GM23338 (cell line): ENCODE results near the gene ASPHD1. TPM values are rescaled to one million over a fixed set of nuclear protein-coding genes. Genes with fewer than 3 reads are reported as not detected.

Experiments
- ATAC-seq: fragments of 200-7000 bp; cut with Tn5 transposase; 3 replicates; pipeline ENCODE4 v1.9.1; 2020
- DNase-seq: peaks from one replicate; pipeline ENCODE4 v3.0.0-alpha.2; 2015; ENCODE audit warnings: low spot score
- H2AFZ ChIP-seq: fragments of 200-600 bp; sonication (generic); 2 replicates; pipeline ENCODE4 v1.8.0; 2016; ENCODE audit warnings: antibody characterized with exemption, mild to moderate bottlenecking, moderate library complexity
- H3F3A ChIP-seq: fragments of 200-600 bp; sonication (generic); replicated peaks from 2 replicates; pipeline ENCODE4 v1.8.0; 2017; ENCODE audit warnings: antibody characterized with exemption, mixed run types, low read depth
- H3K27ac ChIP-seq: fragments of 200-600 bp; sonication (generic); 2 replicates; pipeline ENCODE4 v1.6.1; 2016; ENCODE audit warnings: low read depth
- H3K27me3 ChIP-seq: fragments of 200-600 bp; sonication (generic); 2 replicates; pipeline ENCODE4 v1.8.0; 2016; ENCODE audit warnings: mild to moderate bottlenecking, mixed run types, moderate library complexity; ENCODE audit not compliant: insufficient read depth
- H3K36me3 ChIP-seq: fragments of 200-600 bp; sonication (generic); 2 replicates; pipeline ENCODE4 v1.8.0; 2016; ENCODE audit warnings: mild to moderate bottlenecking; ENCODE audit not compliant: insufficient read depth
- H3K4me1 ChIP-seq: fragments of 200-600 bp; sonication (generic); 2 replicates; pipeline ENCODE4 v1.8.0; 2016; ENCODE audit warnings: mild to moderate bottlenecking, moderate library complexity; ENCODE audit not compliant: insufficient read depth
- H3K4me2 ChIP-seq: fragments of 200-600 bp; sonication (generic); 2 replicates; pipeline ENCODE4 v1.7.1; 2017; ENCODE audit warnings: mixed run types
- H3K4me3 ChIP-seq: fragments of 200-600 bp; sonication (generic); 2 replicates; pipeline ENCODE4 v1.6.1; 2016; ENCODE audit warnings: mixed run types
- H3K79me2 ChIP-seq: fragments of 200-600 bp; sonication (generic); replicated peaks from 2 replicates; pipeline ENCODE4 v1.8.0; 2017; ENCODE audit warnings: mild to moderate bottlenecking; ENCODE audit not compliant: insufficient read depth
- H3K9me2 ChIP-seq: fragments of 200-600 bp; sonication (generic); 2 replicates; pipeline ENCODE4 v1.8.0; 2017; ENCODE audit not compliant: insufficient read depth
- H4K20me1 ChIP-seq: fragments of 200-600 bp; sonication (generic); replicated peaks from 2 replicates; pipeline ENCODE4 v1.8.0; 2017; ENCODE audit warnings: mild to moderate bottlenecking; ENCODE audit not compliant: insufficient read depth
- H3K27ac Mint-ChIP-seq: 2 replicates; pipeline ENCODE4 v1.8.0; 2020; ENCODE audit warnings: inconsistent platforms, mild to moderate bottlenecking, moderate library complexity, mixed read lengths
- H3K27me3 Mint-ChIP-seq: 3 replicates; pipeline ENCODE4 v1.8.0; 2022; ENCODE audit warnings: low read depth, mild to moderate bottlenecking, moderate library complexity, mixed read lengths, inconsistent platforms; ENCODE audit not compliant: insufficient read depth, poor library complexity
- H3K36me3 Mint-ChIP-seq: 3 replicates; pipeline ENCODE4 v1.8.0; 2021; ENCODE audit warnings: low read depth, mild to moderate bottlenecking, inconsistent platforms, moderate library complexity, mixed read lengths
- H3K4me1 Mint-ChIP-seq: 3 replicates; pipeline ENCODE4 v1.8.0; 2020; ENCODE audit warnings: mild to moderate bottlenecking, inconsistent platforms, mixed read lengths
- H3K4me3 Mint-ChIP-seq: 3 replicates; pipeline ENCODE4 v1.8.0; 2021; ENCODE audit warnings: moderate library complexity, mild to moderate bottlenecking, inconsistent platforms, mixed read lengths
- H3K9me3 Mint-ChIP-seq: 3 replicates; pipeline ENCODE4 v1.8.0; 2020; ENCODE audit warnings: moderate library complexity, mild to moderate bottlenecking, inconsistent platforms, mixed read lengths
- CREB1 ChIP-seq: fragments of 250-450 bp; sonication (Bioruptor Pico); IDR thresholded peaks from 2 replicates; pipeline ENCODE4 v1.5.0; 2020; ENCODE audit warnings: low read depth, mild to moderate bottlenecking, moderate library complexity
- EZH2 ChIP-seq: fragments of 200-600 bp; sonication (generic); IDR thresholded peaks from one replicate; pipeline ENCODE4 v1.8.0; 2017; ENCODE audit warnings: antibody characterized with exemption, mild to moderate bottlenecking, low read depth; ENCODE audit not compliant: unreplicated experiment
- EZH2phosphoT487 ChIP-seq: fragments of 200-600 bp; sonication (generic); IDR thresholded peaks from one replicate; pipeline ENCODE4 v1.8.1; 2018; ENCODE audit warnings: antibody characterized with exemption; ENCODE audit not compliant: unreplicated experiment
- JUNB ChIP-seq: IDR thresholded peaks from one replicate; pipeline ENCODE4 v1.6.1; 2016; ENCODE audit warnings: antibody characterized with exemption; ENCODE audit not compliant: unreplicated experiment
- NANOG ChIP-seq: IDR thresholded peaks from 2 replicates; pipeline ENCODE4 v1.6.1; 2016; ENCODE audit warnings: antibody characterized with exemption, borderline replicate concordance
- POLR2AphosphoS5 ChIP-seq: IDR thresholded peaks from 2 replicates; pipeline ENCODE4 v1.6.1; 2016; ENCODE audit warnings: antibody characterized with exemption, low read depth
- STAT1 ChIP-seq: IDR thresholded peaks from one replicate; pipeline ENCODE4 v1.6.1; 2016; ENCODE audit warnings: antibody characterized with exemption; ENCODE audit not compliant: unreplicated experiment
- ZNF114 ChIP-seq: fragments of 250-450 bp; sonication (Bioruptor Pico); IDR thresholded peaks from 2 replicates; pipeline ENCODE4 v1.5.0; 2020; ENCODE audit warnings: mild to moderate bottlenecking, moderate library complexity
- ZNF331 ChIP-seq: fragments of 250-450 bp; sonication (Bioruptor Pico); IDR thresholded peaks from 2 replicates; pipeline ENCODE4 v1.5.0; 2020; ENCODE audit warnings: low read depth, mild to moderate bottlenecking, moderate library complexity
- polyA plus RNA-seq: library from polyadenylated mRNA; unstranded; fragments of >200 nt; fragmentation: Nextera tagmentation; extraction: Ambion mirVana; gene quantifications from 2 replicates; pipeline ENCODE4 v1.2.1, GENCODE V29; 2016
- total RNA-seq: library from RNA; depleted of rRNA; stranded (reverse); fragments of >200 nt; shearing (Covaris generic); gene quantifications from 2 replicates; pipeline ENCODE4 v1.2.3, GENCODE V29; 2014
- TF ChIP-seq, protein P1 (sequence below): IDR thresholded peaks from one replicate; pipeline ENCODE4 v1.6.1; 2018; ENCODE audit warnings: antibody characterized with exemption; ENCODE audit not compliant: unreplicated experiment
- TF ChIP-seq, protein P2 (sequence below): IDR thresholded peaks from 2 replicates; pipeline ENCODE4 v1.6.1; 2016; ENCODE audit warnings: antibody characterized with exemption
- TF ChIP-seq, protein P3 (sequence below): fragments of 250-450 bp; sonication (Bioruptor Pico); IDR thresholded peaks from 2 replicates; pipeline ENCODE4 v1.5.0; 2020; ENCODE audit warnings: mild to moderate bottlenecking, moderate library complexity
- TF ChIP-seq, protein P4 (sequence below), 2 experiments: fragments of 200-600 bp in 1 of 2; sonication (generic) in 1 of 2; conservative IDR thresholded peaks; 2 replicates each; pipeline versions ENCODE4 v1.5.1 to v1.6.1; 2016 to 2017; ENCODE audit warnings: antibody characterized with exemption in 2 of 2, low read depth in 2 of 2, mild to moderate bottlenecking in 2 of 2, moderate library complexity in 1 of 2

ASPHD1 gene
- total and polyA plus RNA-seq, 2 experiments from 2014 or later, result 15.5 to 20.6 TPM

DNA sequence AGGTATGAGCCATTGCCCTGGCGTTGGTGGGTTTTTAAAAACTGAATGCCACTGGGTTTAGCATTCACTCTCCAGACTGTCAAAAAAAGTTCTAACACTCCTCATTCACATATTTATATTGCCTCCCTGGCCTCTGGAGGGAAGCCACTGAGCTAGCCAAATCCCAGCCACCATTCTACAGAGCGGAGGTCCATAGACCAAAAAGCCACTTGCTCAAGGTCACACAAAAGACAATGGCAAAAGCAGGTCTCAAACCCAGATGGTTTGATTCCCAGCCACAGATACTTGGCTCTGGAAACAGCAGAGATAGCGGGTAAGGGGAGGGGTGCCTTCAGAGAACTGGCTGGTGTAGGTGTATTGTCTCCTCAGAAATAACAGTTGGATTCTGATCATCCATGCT, 19.2 kb upstream of the ASPHD1 start:
- H3K4me1 Mint-ChIP-seq, result peaks cover 9% of the 10 kb centered on the region
- H3K27me3 Mint-ChIP-seq, result peaks cover 12% of the 10 kb centered on the region
- no peaks in the 10 kb centered on the region; the same call in 1 of the 2 replicates for H3K36me3 ChIP-seq

More for the DNA sequence above, 19.2 kb upstream of the ASPHD1 start:
- H3K4me1 ChIP-seq, result peaks cover 1% of the 10 kb centered on the region
- Mint-ChIP-seq H3K36me3 (peaks cover 26% of the 10 kb centered on the region), H3K9me3 (no peaks in the 10 kb centered on the region), H3K4me3 (no peak overlapping the region), H3K27ac (no peak overlapping the region)
- no peak for TF ChIP-seq NANOG
- TF ChIP-seq, protein P1, sequence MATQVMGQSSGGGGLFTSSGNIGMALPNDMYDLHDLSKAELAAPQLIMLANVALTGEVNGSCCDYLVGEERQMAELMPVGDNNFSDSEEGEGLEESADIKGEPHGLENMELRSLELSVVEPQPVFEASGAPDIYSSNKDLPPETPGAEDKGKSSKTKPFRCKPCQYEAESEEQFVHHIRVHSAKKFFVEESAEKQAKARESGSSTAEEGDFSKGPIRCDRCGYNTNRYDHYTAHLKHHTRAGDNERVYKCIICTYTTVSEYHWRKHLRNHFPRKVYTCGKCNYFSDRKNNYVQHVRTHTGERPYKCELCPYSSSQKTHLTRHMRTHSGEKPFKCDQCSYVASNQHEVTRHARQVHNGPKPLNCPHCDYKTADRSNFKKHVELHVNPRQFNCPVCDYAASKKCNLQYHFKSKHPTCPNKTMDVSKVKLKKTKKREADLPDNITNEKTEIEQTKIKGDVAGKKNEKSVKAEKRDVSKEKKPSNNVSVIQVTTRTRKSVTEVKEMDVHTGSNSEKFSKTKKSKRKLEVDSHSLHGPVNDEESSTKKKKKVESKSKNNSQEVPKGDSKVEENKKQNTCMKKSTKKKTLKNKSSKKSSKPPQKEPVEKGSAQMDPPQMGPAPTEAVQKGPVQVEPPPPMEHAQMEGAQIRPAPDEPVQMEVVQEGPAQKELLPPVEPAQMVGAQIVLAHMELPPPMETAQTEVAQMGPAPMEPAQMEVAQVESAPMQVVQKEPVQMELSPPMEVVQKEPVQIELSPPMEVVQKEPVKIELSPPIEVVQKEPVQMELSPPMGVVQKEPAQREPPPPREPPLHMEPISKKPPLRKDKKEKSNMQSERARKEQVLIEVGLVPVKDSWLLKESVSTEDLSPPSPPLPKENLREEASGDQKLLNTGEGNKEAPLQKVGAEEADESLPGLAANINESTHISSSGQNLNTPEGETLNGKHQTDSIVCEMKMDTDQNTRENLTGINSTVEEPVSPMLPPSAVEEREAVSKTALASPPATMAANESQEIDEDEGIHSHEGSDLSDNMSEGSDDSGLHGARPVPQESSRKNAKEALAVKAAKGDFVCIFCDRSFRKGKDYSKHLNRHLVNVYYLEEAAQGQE, result no peak
- TF ChIP-seq, protein P2, sequence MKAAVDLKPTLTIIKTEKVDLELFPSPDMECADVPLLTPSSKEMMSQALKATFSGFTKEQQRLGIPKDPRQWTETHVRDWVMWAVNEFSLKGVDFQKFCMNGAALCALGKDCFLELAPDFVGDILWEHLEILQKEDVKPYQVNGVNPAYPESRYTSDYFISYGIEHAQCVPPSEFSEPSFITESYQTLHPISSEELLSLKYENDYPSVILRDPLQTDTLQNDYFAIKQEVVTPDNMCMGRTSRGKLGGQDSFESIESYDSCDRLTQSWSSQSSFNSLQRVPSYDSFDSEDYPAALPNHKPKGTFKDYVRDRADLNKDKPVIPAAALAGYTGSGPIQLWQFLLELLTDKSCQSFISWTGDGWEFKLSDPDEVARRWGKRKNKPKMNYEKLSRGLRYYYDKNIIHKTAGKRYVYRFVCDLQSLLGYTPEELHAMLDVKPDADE, result no peak
- TF ChIP-seq EZH2phosphoT487, result no peak
- TF ChIP-seq, protein P3, sequence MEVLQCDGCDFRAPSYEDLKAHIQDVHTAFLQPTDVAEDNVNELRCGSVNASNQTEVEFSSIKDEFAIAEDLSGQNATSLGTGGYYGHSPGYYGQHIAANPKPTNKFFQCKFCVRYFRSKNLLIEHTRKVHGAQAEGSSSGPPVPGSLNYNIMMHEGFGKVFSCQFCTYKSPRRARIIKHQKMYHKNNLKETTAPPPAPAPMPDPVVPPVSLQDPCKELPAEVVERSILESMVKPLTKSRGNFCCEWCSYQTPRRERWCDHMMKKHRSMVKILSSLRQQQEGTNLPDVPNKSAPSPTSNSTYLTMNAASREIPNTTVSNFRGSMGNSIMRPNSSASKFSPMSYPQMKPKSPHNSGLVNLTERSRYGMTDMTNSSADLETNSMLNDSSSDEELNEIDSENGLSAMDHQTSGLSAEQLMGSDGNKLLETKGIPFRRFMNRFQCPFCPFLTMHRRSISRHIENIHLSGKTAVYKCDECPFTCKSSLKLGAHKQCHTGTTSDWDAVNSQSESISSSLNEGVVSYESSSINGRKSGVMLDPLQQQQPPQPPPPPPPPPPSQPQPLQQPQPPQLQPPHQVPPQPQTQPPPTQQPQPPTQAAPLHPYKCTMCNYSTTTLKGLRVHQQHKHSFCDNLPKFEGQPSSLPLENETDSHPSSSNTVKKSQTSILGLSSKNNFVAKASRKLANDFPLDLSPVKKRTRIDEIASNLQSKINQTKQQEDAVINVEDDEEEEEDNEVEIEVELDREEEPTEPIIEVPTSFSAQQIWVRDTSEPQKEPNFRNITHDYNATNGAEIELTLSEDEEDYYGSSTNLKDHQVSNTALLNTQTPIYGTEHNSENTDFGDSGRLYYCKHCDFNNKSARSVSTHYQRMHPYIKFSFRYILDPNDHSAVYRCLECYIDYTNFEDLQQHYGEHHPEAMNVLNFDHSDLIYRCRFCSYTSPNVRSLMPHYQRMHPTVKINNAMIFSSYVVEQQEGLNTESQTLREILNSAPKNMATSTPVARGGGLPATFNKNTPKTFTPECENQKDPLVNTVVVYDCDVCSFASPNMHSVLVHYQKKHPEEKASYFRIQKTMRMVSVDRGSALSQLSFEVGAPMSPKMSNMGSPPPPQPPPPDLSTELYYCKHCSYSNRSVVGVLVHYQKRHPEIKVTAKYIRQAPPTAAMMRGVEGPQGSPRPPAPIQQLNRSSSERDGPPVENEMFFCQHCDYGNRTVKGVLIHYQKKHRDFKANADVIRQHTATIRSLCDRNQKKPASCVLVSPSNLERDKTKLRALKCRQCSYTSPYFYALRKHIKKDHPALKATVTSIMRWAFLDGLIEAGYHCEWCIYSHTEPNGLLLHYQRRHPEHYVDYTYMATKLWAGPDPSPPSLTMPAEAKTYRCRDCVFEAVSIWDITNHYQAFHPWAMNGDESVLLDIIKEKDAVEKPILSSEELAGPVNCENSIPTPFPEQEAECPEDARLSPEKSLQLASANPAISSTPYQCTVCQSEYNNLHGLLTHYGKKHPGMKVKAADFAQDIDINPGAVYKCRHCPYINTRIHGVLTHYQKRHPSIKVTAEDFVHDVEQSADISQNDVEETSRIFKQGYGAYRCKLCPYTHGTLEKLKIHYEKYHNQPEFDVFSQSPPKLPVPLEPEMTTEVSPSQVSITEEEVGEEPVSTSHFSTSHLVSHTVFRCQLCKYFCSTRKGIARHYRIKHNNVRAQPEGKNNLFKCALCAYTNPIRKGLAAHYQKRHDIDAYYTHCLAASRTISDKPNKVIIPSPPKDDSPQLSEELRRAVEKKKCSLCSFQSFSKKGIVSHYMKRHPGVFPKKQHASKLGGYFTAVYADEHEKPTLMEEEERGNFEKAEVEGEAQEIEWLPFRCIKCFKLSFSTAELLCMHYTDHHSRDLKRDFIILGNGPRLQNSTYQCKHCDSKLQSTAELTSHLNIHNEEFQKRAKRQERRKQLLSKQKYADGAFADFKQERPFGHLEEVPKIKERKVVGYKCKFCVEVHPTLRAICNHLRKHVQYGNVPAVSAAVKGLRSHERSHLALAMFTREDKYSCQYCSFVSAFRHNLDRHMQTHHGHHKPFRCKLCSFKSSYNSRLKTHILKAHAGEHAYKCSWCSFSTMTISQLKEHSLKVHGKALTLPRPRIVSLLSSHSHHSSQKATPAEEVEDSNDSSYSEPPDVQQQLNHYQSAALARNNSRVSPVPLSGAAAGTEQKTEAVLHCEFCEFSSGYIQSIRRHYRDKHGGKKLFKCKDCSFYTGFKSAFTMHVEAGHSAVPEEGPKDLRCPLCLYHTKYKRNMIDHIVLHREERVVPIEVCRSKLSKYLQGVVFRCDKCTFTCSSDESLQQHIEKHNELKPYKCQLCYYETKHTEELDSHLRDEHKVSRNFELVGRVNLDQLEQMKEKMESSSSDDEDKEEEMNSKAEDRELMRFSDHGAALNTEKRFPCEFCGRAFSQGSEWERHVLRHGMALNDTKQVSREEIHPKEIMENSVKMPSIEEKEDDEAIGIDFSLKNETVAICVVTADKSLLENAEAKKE, result no peak
- TF ChIP-seq CREB1 (CRISPR knock-in tag), result no peak
- no peak for TF ChIP-seq POLR2AphosphoS5
- TF ChIP-seq JUNB, result no peak
- TF ChIP-seq STAT1, result no peak
- no peak for TF ChIP-seq EZH2
- TF ChIP-seq ZNF331 (CRISPR knock-in tag), result no peak
- TF ChIP-seq ZNF114 (CRISPR knock-in tag), result no peak
- TF ChIP-seq, protein P4, sequence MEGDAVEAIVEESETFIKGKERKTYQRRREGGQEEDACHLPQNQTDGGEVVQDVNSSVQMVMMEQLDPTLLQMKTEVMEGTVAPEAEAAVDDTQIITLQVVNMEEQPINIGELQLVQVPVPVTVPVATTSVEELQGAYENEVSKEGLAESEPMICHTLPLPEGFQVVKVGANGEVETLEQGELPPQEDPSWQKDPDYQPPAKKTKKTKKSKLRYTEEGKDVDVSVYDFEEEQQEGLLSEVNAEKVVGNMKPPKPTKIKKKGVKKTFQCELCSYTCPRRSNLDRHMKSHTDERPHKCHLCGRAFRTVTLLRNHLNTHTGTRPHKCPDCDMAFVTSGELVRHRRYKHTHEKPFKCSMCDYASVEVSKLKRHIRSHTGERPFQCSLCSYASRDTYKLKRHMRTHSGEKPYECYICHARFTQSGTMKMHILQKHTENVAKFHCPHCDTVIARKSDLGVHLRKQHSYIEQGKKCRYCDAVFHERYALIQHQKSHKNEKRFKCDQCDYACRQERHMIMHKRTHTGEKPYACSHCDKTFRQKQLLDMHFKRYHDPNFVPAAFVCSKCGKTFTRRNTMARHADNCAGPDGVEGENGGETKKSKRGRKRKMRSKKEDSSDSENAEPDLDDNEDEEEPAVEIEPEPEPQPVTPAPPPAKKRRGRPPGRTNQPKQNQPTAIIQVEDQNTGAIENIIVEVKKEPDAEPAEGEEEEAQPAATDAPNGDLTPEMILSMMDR (conservative IDR thresholded peaks at IDR 0.05; ENCODE audit: low read depth in 2 of 2), result no peak
- H3K4me2 ChIP-seq, result no peak overlapping the region
- peaks cover 3% of the 10 kb centered on the region; the same call in 1 of the 2 replicates for H3F3A ChIP-seq
- no peaks in the 10 kb centered on the region for H3K27me3 ChIP-seq
- H3K79me2 ChIP-seq, result no peaks in the 10 kb centered on the region
- ATAC-seq (no peak), DNase-seq (no peak)
- no peak overlapping the region for H3K4me3 ChIP-seq
- H2AFZ ChIP-seq, result no peak overlapping the region
- no peaks in the 10 kb centered on the region for H3K9me2 ChIP-seq
- H4K20me1 ChIP-seq, result no peaks in the 10 kb centered on the region; the same call in 1 of the 2 replicates
- H3K27ac ChIP-seq, result no peak overlapping the region; the same call in 1 of the 2 replicates
